Caco-2 (cell line): ENCODE results near the gene TMC1. TPM values are rescaled to one million over a fixed set of nuclear protein-coding genes. Genes with fewer than 3 reads are reported as not detected.

Source experiments
- BruUV-seq: library from RNA; stranded (reverse); fragments of 400-500 nt; replicated peaks from 2 replicates; lab custom pipeline; 2021; lab: Mats Ljungman, UMichigan
- CTCF ChIA-PET: fragments of 300-600 bp; sonication (Branson Sonifier 250); formaldehyde crosslinking; loops from one replicate; lab custom pipeline; 2022; ENCODE audit warnings: antibody characterized with exemption; lab: Charles Lee
- POLR2A ChIA-PET: fragments of 300-600 bp; sonication (Branson Sonifier 250); formaldehyde crosslinking; loops from one replicate; lab custom pipeline; 2022; ENCODE audit warnings: antibody characterized with exemption; lab: Charles Lee
- DNase-seq, 2 experiments: peaks; one replicate each; pipeline versions ENCODE4 v3.0.0 to v3.0.0-alpha.2; 2020 to 2022
- H3K27me3 ChIP-seq: replicated peaks from 2 replicates; pipeline ENCODE4 v1.6.0; 2011; ENCODE audit warnings: low read length; ENCODE audit not compliant: control insufficient read depth, insufficient read depth
- H3K36me3 ChIP-seq: 2 replicates; pipeline ENCODE4 v1.5.1; 2011; ENCODE audit warnings: low read length; ENCODE audit not compliant: control insufficient read depth, insufficient read depth
- H3K4me1 ChIP-seq: fragments of 250-450 bp; sonication (Bioruptor Pico); 2 replicates; pipeline ENCODE4 v1.5.1; 2020; ENCODE audit warnings: mild to moderate bottlenecking
- H3K4me3 ChIP-seq: 2 replicates; pipeline ENCODE4 v1.5.1; 2011; ENCODE audit warnings: low read depth, mild to moderate bottlenecking, control low read depth, low read length
- H3K9me3 ChIP-seq: fragments of 250-450 bp; sonication (Bioruptor Pico); 2 replicates; pipeline ENCODE4 v1.5.1; 2020; ENCODE audit warnings: mild to moderate bottlenecking, moderate library complexity
- H3K27ac Mint-ChIP-seq: one replicate; pipeline ENCODE4 v1.8.0; 2022; ENCODE audit warnings: mixed read lengths; ENCODE audit not compliant: unreplicated experiment
- H3K27me3 Mint-ChIP-seq: one replicate; pipeline ENCODE4 v1.8.0; 2022; ENCODE audit warnings: mixed read lengths; ENCODE audit not compliant: insufficient read depth, unreplicated experiment
- H3K36me3 Mint-ChIP-seq: one replicate; pipeline ENCODE4 v1.8.0; 2022; ENCODE audit warnings: mild to moderate bottlenecking, mixed read lengths; ENCODE audit not compliant: insufficient read depth, unreplicated experiment
- H3K4me1 Mint-ChIP-seq: one replicate; pipeline ENCODE4 v1.8.0; 2022; ENCODE audit warnings: low read depth, mixed read lengths; ENCODE audit not compliant: unreplicated experiment
- H3K4me3 Mint-ChIP-seq: one replicate; pipeline ENCODE4 v1.8.0; 2022; ENCODE audit warnings: mild to moderate bottlenecking, moderate library complexity, mixed read lengths; ENCODE audit not compliant: unreplicated experiment
- H3K9me3 Mint-ChIP-seq: one replicate; pipeline ENCODE4 v1.8.0; 2022; ENCODE audit warnings: mixed read lengths; ENCODE audit not compliant: unreplicated experiment
- intact Hi-C: fragments of 100-400 bp; cut with micrococcal nuclease; formaldehyde crosslinking; loops from one replicate; pipeline ENCODE4 v1.10.0; 2022; ENCODE audit not compliant: unreplicated experiment
- total RNA-seq: library from RNA; stranded (reverse); gene quantifications from 2 replicates; pipeline ENCODE4 v1.2.3, GENCODE V29; 2022
- TF ChIP-seq, protein P1 (sequence below), 2 experiments: fragments of 200-600 bp in 1 of 2; IDR thresholded peaks; 1 replicate in 1 of 2; 2 replicates in 1 of 2; pipeline versions ENCODE4 v1.5.1 to v1.8.0; 2011 to 2022; ENCODE audit warnings: antibody characterized with exemption in 1 of 2, control low read depth in 1 of 2, inconsistent platforms in 1 of 2, low read depth in 1 of 2, low read length in 1 of 2, mild to moderate bottlenecking in 1 of 2, moderate library complexity in 1 of 2; ENCODE audit not compliant: insufficient read depth in 1 of 2, severe bottlenecking in 1 of 2, unreplicated experiment in 1 of 2

Gene TMC1
- total RNA-seq, 1 experiment from 2014 or later: not detected

DNA sequence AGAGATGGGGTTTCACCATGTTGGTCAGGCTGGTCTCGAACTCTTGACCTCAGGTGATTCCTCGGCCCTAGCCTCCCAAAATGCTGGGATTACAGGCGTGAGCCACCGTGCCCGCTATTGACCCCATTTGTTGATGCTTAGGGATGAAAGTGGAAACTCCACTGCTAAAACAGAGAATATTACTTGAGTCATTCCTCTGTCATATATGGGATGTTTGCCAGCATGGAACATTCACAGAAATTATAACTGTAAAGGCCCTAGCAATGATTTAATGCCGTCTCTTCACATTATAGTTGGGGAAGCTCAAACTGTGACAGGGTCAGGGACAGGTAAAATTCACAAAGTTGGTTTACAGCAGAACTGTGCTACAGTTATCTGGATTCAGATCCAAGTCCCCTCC lies 94.5 kb downstream of the TMC1 start:
- H3K4me1 ChIP-seq: no peaks in the 10 kb centered on the region
- no peaks in the 10 kb centered on the region for H3K27me3 ChIP-seq
- no peak overlapping the region for H3K4me3 ChIP-seq
- CTCF ChIA-PET: no interaction called here
- Mint-ChIP-seq H3K27ac (no peak overlapping the region), H3K4me3 (no peak overlapping the region), H3K4me1 (no peaks in the 10 kb centered on the region), H3K36me3 (no peaks in the 10 kb centered on the region), H3K9me3 (no peaks in the 10 kb centered on the region), H3K27me3 (no peaks in the 10 kb centered on the region)
- no peaks in the 10 kb centered on the region for H3K36me3 ChIP-seq
- TF ChIP-seq, protein P1, sequence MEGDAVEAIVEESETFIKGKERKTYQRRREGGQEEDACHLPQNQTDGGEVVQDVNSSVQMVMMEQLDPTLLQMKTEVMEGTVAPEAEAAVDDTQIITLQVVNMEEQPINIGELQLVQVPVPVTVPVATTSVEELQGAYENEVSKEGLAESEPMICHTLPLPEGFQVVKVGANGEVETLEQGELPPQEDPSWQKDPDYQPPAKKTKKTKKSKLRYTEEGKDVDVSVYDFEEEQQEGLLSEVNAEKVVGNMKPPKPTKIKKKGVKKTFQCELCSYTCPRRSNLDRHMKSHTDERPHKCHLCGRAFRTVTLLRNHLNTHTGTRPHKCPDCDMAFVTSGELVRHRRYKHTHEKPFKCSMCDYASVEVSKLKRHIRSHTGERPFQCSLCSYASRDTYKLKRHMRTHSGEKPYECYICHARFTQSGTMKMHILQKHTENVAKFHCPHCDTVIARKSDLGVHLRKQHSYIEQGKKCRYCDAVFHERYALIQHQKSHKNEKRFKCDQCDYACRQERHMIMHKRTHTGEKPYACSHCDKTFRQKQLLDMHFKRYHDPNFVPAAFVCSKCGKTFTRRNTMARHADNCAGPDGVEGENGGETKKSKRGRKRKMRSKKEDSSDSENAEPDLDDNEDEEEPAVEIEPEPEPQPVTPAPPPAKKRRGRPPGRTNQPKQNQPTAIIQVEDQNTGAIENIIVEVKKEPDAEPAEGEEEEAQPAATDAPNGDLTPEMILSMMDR (IDR thresholded peaks at IDR 0.05; ENCODE audit: insufficient read depth in 1 of 2, low read depth in 1 of 2, low read length in 1 of 2, severe bottlenecking in 1 of 2, unreplicated experiment in 1 of 2): no peak
- DNase-seq: no peak
- no TSS peak for BruUV-seq
- POLR2A ChIA-PET: no interaction called here
- intact Hi-C loops: no loop called here
- no peaks in the 10 kb centered on the region for H3K9me3 ChIP-seq

- Histone ChIP-seq H3K4me3 (no peak overlapping the region), H3K9me3 (no peaks in the 10 kb centered on the region), H3K36me3 (no peaks in the 10 kb centered on the region), H3K4me1 (no peaks in the 10 kb centered on the region), H3K27me3 (no peaks in the 10 kb centered on the region)
- TF ChIP-seq, protein P1 (IDR thresholded peaks at IDR 0.05; ENCODE audit: insufficient read depth in 1 of 2, low read depth in 1 of 2, low read length in 1 of 2, severe bottlenecking in 1 of 2, unreplicated experiment in 1 of 2): no peak
- Mint-ChIP-seq H3K4me1 (no peaks in the 10 kb centered on the region), H3K9me3 (no peaks in the 10 kb centered on the region), H3K4me3 (no peak overlapping the region), H3K36me3 (no peaks in the 10 kb centered on the region), H3K27me3 (no peaks in the 10 kb centered on the region), H3K27ac (no peak overlapping the region)
- BruUV-seq: no TSS peak
- intact Hi-C loops: no loop called here
- CTCF ChIA-PET: no interaction called here
- DNase-seq: no peak
- POLR2A ChIA-PET: no interaction called here
Observed at GRCh38 chr9:72618811-72619210, 97.4 kb downstream of the TMC1 start.

GRCh38 chr9:72622186-72622585 lies 100.8 kb downstream of the TMC1 start:
- Histone ChIP-seq H3K4me1 (no peaks in the 10 kb centered on the region), H3K4me3 (no peak overlapping the region), H3K36me3 (no peaks in the 10 kb centered on the region), H3K27me3 (no peaks in the 10 kb centered on the region), H3K9me3 (no peaks in the 10 kb centered on the region)
- no TSS peak for BruUV-seq
- H3K27ac Mint-ChIP-seq: no peak overlapping the region
- no peaks in the 10 kb centered on the region for H3K36me3 Mint-ChIP-seq
- CTCF ChIA-PET: no interaction called here
- DNase-seq: no peak
- H3K4me1 Mint-ChIP-seq: no peaks in the 10 kb centered on the region
- H3K4me3 Mint-ChIP-seq: no peak overlapping the region
- POLR2A ChIA-PET: no interaction called here
- TF ChIP-seq, protein P1 (IDR thresholded peaks at IDR 0.05; ENCODE audit: insufficient read depth in 1 of 2, low read depth in 1 of 2, low read length in 1 of 2, severe bottlenecking in 1 of 2, unreplicated experiment in 1 of 2): no peak
- intact Hi-C loops: no loop called here
- no peaks in the 10 kb centered on the region for H3K9me3 Mint-ChIP-seq
- H3K27me3 Mint-ChIP-seq: no peaks in the 10 kb centered on the region
